Cortex of kidney (tissue), 1 donor: ENCODE data around the gene MYLK.
"Not testable (repeated sequence)": the region's sequence is repeated elsewhere in the genome, so short reads cannot be mapped to it uniquely, and the experiment has no call there.

ENCODE experiments used
- DNase-seq: peaks from one replicate; lab custom pipeline; 2025; lab: John Stamatoyannopoulos, UW

The MYLK gene

GRCh38 chr3:123723070-123723469 is 161.1 kb downstream of the MYLK start:
- no peak for DNase-seq

- DNase-seq = no peak
Measured at GRCh38 chr3:123722456-123722855, 161.7 kb downstream of the MYLK start.

GRCh38 chr3:123722021-123722420 is 162.1 kb downstream of the MYLK start:
- DNase-seq = no peak

GRCh38 chr3:123721095-123721689 is 162.9 kb downstream of the MYLK start:
- not testable (repeated sequence) for DNase-seq

- DNase-seq = no peak
Measured at GRCh38 chr3:123720638-123721037, 163.5 kb downstream of the MYLK start.

- DNase-seq = no peak
Measured at GRCh38 chr3:123719862-123720453, 164.2 kb downstream of the MYLK start.

GRCh38 chr3:123719061-123719756 is 164.9 kb downstream of the MYLK start:
- not testable (repeated sequence) for DNase-seq

- DNase-seq = no peak
Measured at GRCh38 chr3:123718108-123718507, 166.0 kb downstream of the MYLK start.

GRCh38 chr3:123717451-123717850 is 166.7 kb downstream of the MYLK start:
- not testable (repeated sequence) for DNase-seq

- no peak for DNase-seq
Measured at GRCh38 chr3:123716411-123716810, 167.7 kb downstream of the MYLK start.

GRCh38 chr3:123713211-123713610 is 170.9 kb downstream of the MYLK start:
- DNase-seq = no peak

GRCh38 chr3:123712077-123712860 is 171.9 kb downstream of the MYLK start:
- DNase-seq = no peak

GRCh38 chr3:123711356-123711755 is 172.8 kb downstream of the MYLK start:
- no peak for DNase-seq

GRCh38 chr3:123708531-123708930 is 175.6 kb downstream of the MYLK start:
- DNase-seq = no peak

GRCh38 chr3:123707641-123708040 is 176.5 kb downstream of the MYLK start:
- not testable (repeated sequence) for DNase-seq

- no peak for DNase-seq
Measured at GRCh38 chr3:123706871-123707270, 177.3 kb downstream of the MYLK start.

GRCh38 chr3:123705488-123706285 is 178.4 kb downstream of the MYLK start:
- DNase-seq = no peak

GRCh38 chr3:123703663-123704062 is 180.5 kb downstream of the MYLK start:
- not testable (repeated sequence) for DNase-seq

GRCh38 chr3:123702720-123703119 is 181.4 kb downstream of the MYLK start:
- DNase-seq = no peak

- not testable (repeated sequence) for DNase-seq
Measured at GRCh38 chr3:123702057-123702456, 182.1 kb downstream of the MYLK start.
